Mucosa of gallbladder (tissue), 1 donor: ENCODE measurements around the gene ZNF397. TPM values are rescaled to one million over a fixed set of nuclear protein-coding genes. Genes with fewer than 3 reads are reported as not detected.

ENCODE experiments used
- DNase-seq: peaks from one replicate; pipeline ENCODE4 v3.0.0-alpha.2; 2020; ENCODE audit warnings: low spot score
- total RNA-seq: library from RNA; stranded (reverse); gene quantifications from one replicate; pipeline ENCODE4 v1.2.1, GENCODE V29; 2021
- donor health status: DM: no; HTN: no; CAD: no.

ZNF397 gene
- total RNA-seq, 1 donor from 2014 or later: 33.1 TPM

- no peak for DNase-seq
Observed at GRCh38 chr18:35296060-35296459, 55.2 kb downstream of the ZNF397 start.

GRCh38 chr18:35303610-35304009 is 62.8 kb downstream of the ZNF397 start:
- DNase-seq: no peak

GRCh38 chr18:35306588-35307250 is 65.9 kb downstream of the ZNF397 start:
- no peak for DNase-seq

Other genes starting within 250 kb of the ZNF397 start
- gene MAPRE2, start 199.6 kb upstream of the ZNF397 start, total RNA-seq: 75.8 TPM
- gene ZSCAN30, start 49.2 kb downstream of the ZNF397 start, total RNA-seq: 17.9 TPM
- 53.1 TPM for gene ZNF24, start 103.4 kb downstream of the ZNF397 start, total RNA-seq
- 3.3 TPM for gene ZNF396, start 136.3 kb downstream of the ZNF397 start, total RNA-seq